HG03439 (cell line): ENCODE measurements around the gene TMEM183A.

Experiments used
- ATAC-seq: cut with Tn5 transposase; IDR thresholded peaks from one replicate; pipeline ENCODE4 v1.9.1; 2021; ENCODE audit warnings: mild to moderate bottlenecking, moderate library complexity; ENCODE audit not compliant: unreplicated experiment

The TMEM183A gene

GRCh38 chr1:203028784-203029553 is 21.8 kb downstream of the TMEM183A start:
- ATAC-seq = no peak

GRCh38 chr1:203031467-203031866 is 24.3 kb downstream of the TMEM183A start:
- no peak for ATAC-seq

- no peak for ATAC-seq
Observed at GRCh38 chr1:203033287-203033686, 26.1 kb downstream of the TMEM183A start.

- no peak for ATAC-seq
Observed at GRCh38 chr1:203033917-203034316, 26.7 kb downstream of the TMEM183A start.

GRCh38 chr1:203034422-203035110 is 27.4 kb downstream of the TMEM183A start:
- ATAC-seq = no peak

GRCh38 chr1:203035111-203036000 is 28.2 kb downstream of the TMEM183A start:
- no peak for ATAC-seq

GRCh38 chr1:203036135-203036534 is 29.0 kb downstream of the TMEM183A start:
- no peak for ATAC-seq

- no peak for ATAC-seq
Observed at GRCh38 chr1:203036537-203036936, 29.4 kb downstream of the TMEM183A start.

- no peak for ATAC-seq
Observed at GRCh38 chr1:203037509-203038190, 30.5 kb downstream of the TMEM183A start.

- peak; percentile 62 for ATAC-seq
Observed at GRCh38 chr1:203038217-203038741, 31.1 kb downstream of the TMEM183A start.

GRCh38 chr1:203038891-203039608 is 31.9 kb downstream of the TMEM183A start:
- no peak for ATAC-seq

GRCh38 chr1:203039609-203040512 is 32.7 kb downstream of the TMEM183A start:
- ATAC-seq = no peak

- no peak for ATAC-seq
Observed at GRCh38 chr1:203040513-203041275, 33.5 kb downstream of the TMEM183A start.

GRCh38 chr1:203041351-203041932 is 34.3 kb downstream of the TMEM183A start:
- ATAC-seq = no peak

GRCh38 chr1:203043830-203044545 is 36.8 kb downstream of the TMEM183A start:
- no peak for ATAC-seq

GRCh38 chr1:203044546-203045250 is 37.5 kb downstream of the TMEM183A start:
- no peak for ATAC-seq
